ENCODE measurements around the gene KRT36. TPM values are rescaled to one million over a fixed set of nuclear protein-coding genes. Genes with fewer than 3 reads are reported as not detected.

Gene KRT36
- polyA plus RNA-seq, 3 donors, result 0.24 to 0.87 (median 0.25) TPM

DNA sequence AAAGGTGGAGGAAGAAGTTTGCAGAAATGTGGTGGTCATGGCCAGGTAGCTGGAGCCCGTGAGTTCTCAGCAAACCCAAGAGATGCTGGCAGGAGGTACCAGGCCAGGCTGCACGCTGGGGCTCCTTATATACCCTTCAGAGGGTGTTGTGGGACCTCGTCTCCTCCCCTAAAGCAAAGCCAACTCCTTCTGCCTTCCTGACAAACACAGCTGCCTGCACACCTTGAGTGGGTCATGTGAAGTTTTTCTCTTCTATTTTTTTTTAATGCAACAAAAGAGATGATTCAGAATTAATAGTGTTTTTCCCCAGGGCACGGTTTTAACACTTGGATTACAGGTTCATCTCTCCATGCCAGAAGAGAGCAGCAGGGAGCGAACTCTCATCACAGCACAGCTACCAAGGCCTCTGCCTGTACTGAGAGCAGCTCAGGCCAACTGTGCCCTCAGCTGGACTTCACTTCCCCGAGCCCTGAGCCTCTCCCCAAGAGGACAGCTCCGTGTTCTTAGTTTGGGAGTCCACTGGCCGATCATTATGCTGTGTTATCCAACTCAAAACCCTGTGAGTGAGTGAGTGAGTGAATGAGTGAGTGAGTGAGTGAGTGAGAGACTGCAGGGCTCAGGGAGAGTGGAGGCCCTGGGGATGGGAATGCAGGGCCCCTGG is 29.2 kb upstream of the KRT36 start, which contains the start of gene KRT15:
TSS of gene KRT15 (minus strand) at position 102 of the 661 bp plus-strand sequence. CDS start at position 39, 63 bp downstream.
- 86% methylated on average over 7 of the region's 8 CpGs for WGBS (ENCODE audit: insufficient coverage)
- peaks cover 9% of the 10 kb centered on the region for H3K4me1 Mint-ChIP-seq
- TF ChIP-seq, protein P1, sequence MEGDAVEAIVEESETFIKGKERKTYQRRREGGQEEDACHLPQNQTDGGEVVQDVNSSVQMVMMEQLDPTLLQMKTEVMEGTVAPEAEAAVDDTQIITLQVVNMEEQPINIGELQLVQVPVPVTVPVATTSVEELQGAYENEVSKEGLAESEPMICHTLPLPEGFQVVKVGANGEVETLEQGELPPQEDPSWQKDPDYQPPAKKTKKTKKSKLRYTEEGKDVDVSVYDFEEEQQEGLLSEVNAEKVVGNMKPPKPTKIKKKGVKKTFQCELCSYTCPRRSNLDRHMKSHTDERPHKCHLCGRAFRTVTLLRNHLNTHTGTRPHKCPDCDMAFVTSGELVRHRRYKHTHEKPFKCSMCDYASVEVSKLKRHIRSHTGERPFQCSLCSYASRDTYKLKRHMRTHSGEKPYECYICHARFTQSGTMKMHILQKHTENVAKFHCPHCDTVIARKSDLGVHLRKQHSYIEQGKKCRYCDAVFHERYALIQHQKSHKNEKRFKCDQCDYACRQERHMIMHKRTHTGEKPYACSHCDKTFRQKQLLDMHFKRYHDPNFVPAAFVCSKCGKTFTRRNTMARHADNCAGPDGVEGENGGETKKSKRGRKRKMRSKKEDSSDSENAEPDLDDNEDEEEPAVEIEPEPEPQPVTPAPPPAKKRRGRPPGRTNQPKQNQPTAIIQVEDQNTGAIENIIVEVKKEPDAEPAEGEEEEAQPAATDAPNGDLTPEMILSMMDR (IDR thresholded peaks at IDR 0.05), result no peak

DNA sequence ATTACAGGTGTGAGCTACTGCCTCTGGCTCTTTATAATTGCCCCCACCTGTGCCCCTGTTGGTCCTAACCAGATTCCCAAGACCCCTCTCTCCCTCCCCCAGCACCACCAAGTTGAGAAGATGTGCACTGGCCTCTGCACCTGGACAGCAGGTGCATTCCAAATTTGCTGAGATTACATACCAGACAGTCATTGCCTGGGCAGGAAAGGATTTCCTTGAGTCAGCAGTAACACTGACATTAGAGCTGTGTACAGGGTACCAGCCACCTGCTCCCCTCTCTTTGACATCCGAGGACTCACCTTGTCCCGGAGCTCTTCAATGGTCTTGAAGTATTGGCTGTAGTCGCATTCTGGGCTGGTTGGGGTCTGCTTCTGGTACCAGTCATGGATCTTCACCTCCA is 28.3 kb upstream of the KRT36 start:
- no peak for DNase-seq
- H4K20me1 ChIP-seq (ENCODE audit: insufficient read depth, low read length), result no peaks in the 10 kb centered on the region

More for the DNA sequence above, 29.2 kb upstream of the KRT36 start, which contains the start of gene KRT15:
- Mint-ChIP-seq H3K27ac (peak within 1 kb of the TSS in 1 of 7 donors; percentile 74), H3K27me3 (ENCODE audit: low read depth in 3 of 3) (peaks cover 6 to 11% (median 6%) of the 10 kb centered on the region in 3 donors), H3K9me3 (no peaks in the 10 kb centered on the region), H3K36me3 (no peaks in the 10 kb centered on the region), H3K4me3 (no peak within 1 kb of the TSS)
- H2AFZ ChIP-seq (ENCODE audit: insufficient read depth, low read depth, low read length, poor library complexity, severe bottlenecking), result no peak within 1 kb of the TSS
- no peaks in the 10 kb centered on the region for H3K27me3 ChIP-seq (ENCODE audit: control insufficient read depth in 2 of 2, insufficient read depth in 2 of 2, low read length in 2 of 2)
- no peak for DNase-seq
- H3K36me3 ChIP-seq (replicated peaks in 1 of 2; ENCODE audit: control insufficient read depth in 1 of 2, insufficient read depth in 2 of 2, low read length in 2 of 2), result no peaks in the 10 kb centered on the region
- H3K9me3 ChIP-seq (replicated peaks in 1 of 2; ENCODE audit: control insufficient read depth in 1 of 2, insufficient read depth in 1 of 2, low read length in 2 of 2), result no peaks in the 10 kb centered on the region
- H3K4me2 ChIP-seq (replicated peaks; ENCODE audit: extremely low read depth, low read length, poor library complexity, severe bottlenecking), result no peak within 1 kb of the TSS
- intact Hi-C loops (cut with micrococcal nuclease), result no loop called here
- H3K4me1 ChIP-seq (ENCODE audit: control insufficient read depth in 1 of 2, insufficient read depth in 2 of 2, low read length in 2 of 2), result peaks cover 9 to 11% of the 10 kb centered on the region in 2 donors
- H3K9ac ChIP-seq (ENCODE audit: insufficient read depth, low read length, poor library complexity, severe bottlenecking), result no peak within 1 kb of the TSS
- H3K79me2 ChIP-seq (ENCODE audit: insufficient read depth, low read length), result no peaks in the 10 kb centered on the region
- no peak within 1 kb of the TSS for H3K27ac ChIP-seq (ENCODE audit: low read depth in 1 of 2, low read length in 2 of 2)
- no peaks in the 10 kb centered on the region for H4K20me1 ChIP-seq (ENCODE audit: insufficient read depth, low read length)
- H3K4me3 ChIP-seq (replicated peaks in 1 of 3; ENCODE audit: low read depth in 2 of 3, low read length in 3 of 3), result no peak within 1 kb of the TSS

More for the DNA sequence above, 28.3 kb upstream of the KRT36 start:
- Histone ChIP-seq H3K9me3 (replicated peaks in 1 of 2; ENCODE audit: control insufficient read depth in 1 of 2, insufficient read depth in 1 of 2, low read length in 2 of 2) (no peaks in the 10 kb centered on the region), H3K27me3 (ENCODE audit: control insufficient read depth in 2 of 2, insufficient read depth in 2 of 2, low read length in 2 of 2) (no peaks in the 10 kb centered on the region), H3K4me3 (replicated peaks in 1 of 3; ENCODE audit: low read depth in 2 of 3, low read length in 3 of 3) (no peak overlapping the region), H3K4me2 (replicated peaks; ENCODE audit: extremely low read depth, low read length, poor library complexity, severe bottlenecking) (no peak overlapping the region), H2AFZ (ENCODE audit: insufficient read depth, low read depth, low read length, poor library complexity, severe bottlenecking) (no peak overlapping the region), H3K27ac (ENCODE audit: low read depth in 1 of 2, low read length in 2 of 2) (no peak overlapping the region), H3K4me1 (ENCODE audit: control insufficient read depth in 1 of 2, insufficient read depth in 2 of 2, low read length in 2 of 2) (peaks cover 17 to 20% of the 10 kb centered on the region in 2 donors), H3K36me3 (replicated peaks in 1 of 2; ENCODE audit: control insufficient read depth in 1 of 2, insufficient read depth in 2 of 2, low read length in 2 of 2) (no peaks in the 10 kb centered on the region), H3K79me2 (ENCODE audit: insufficient read depth, low read length) (no peaks in the 10 kb centered on the region), H3K9ac (ENCODE audit: insufficient read depth, low read length, poor library complexity, severe bottlenecking) (no peak overlapping the region)
- intact Hi-C loops (cut with micrococcal nuclease), result no loop called here
- Mint-ChIP-seq H3K4me3 (no peak overlapping the region), H3K4me1 (peaks cover 14% of the 10 kb centered on the region), H3K27me3 (ENCODE audit: low read depth in 3 of 3) (peaks cover 4 to 8% (median 8%) of the 10 kb centered on the region in 3 donors), H3K27ac (no peak overlapping the region), H3K9me3 (no peaks in the 10 kb centered on the region), H3K36me3 (no peaks in the 10 kb centered on the region)
- TF ChIP-seq, protein P1 (IDR thresholded peaks at IDR 0.05), result no peak
- 100% methylated on average over 2 of the region's 3 CpGs for WGBS (ENCODE audit: insufficient coverage)

Measured in CD14-positive monocyte (primary cell).